HepG2 (cell line): ENCODE results near the gene TDG. TPM values are rescaled to one million over a fixed set of nuclear protein-coding genes. Genes with fewer than 3 reads are reported as not detected.

Experiments used
- ATAD3A ChIP-seq: sonication (generic); formaldehyde crosslinking; IDR thresholded peaks from 2 replicates; pipeline ENCODE4 v1.4.0; 2020; ENCODE audit warnings: missing genetic modification reagents
- CHCHD3 ChIP-seq: sonication (generic); formaldehyde crosslinking; IDR thresholded peaks from 2 replicates; pipeline ENCODE4 v1.8.0; 2022; ENCODE audit warnings: mild to moderate bottlenecking, missing genetic modification reagents, moderate library complexity
- CHD2 ChIP-seq: IDR thresholded peaks from 2 replicates; pipeline ENCODE4 v1.6.1; 2011; ENCODE audit warnings: low read depth, low read length, improper control_type of control experiment
- EZH2 ChIP-seq: conservative IDR thresholded peaks from 2 replicates; pipeline ENCODE4 v1.6.1; 2012; ENCODE audit warnings: mild to moderate bottlenecking, low read depth, low read length, moderate library complexity
- FOXO1 ChIP-seq: sonication (generic); formaldehyde crosslinking; IDR thresholded peaks from 2 replicates; pipeline ENCODE4 v1.4.0; 2020; ENCODE audit warnings: missing genetic modification reagents
- GTF3A ChIP-seq: sonication (generic); formaldehyde crosslinking; conservative IDR thresholded peaks from 2 replicates; pipeline ENCODE4 v1.4.0; 2020; ENCODE audit warnings: mild to moderate bottlenecking, missing genetic modification reagents
- KDM3A ChIP-seq: IDR thresholded peaks from 2 replicates; pipeline ENCODE4 v1.6.1; 2018; ENCODE audit warnings: low read depth, missing compliant biosample characterization
- MED1 ChIP-seq: sonication (generic); formaldehyde crosslinking; IDR thresholded peaks from 2 replicates; pipeline ENCODE4 v1.4.0; 2020; ENCODE audit warnings: missing genetic modification reagents
- NR2C2 ChIP-seq: sonication (generic); formaldehyde crosslinking; IDR thresholded peaks from 2 replicates; pipeline ENCODE4 v1.4.0; 2020; ENCODE audit warnings: missing genetic modification reagents, mild to moderate bottlenecking, moderate library complexity, borderline replicate concordance
- PCBP2 ChIP-seq: fragments of 200-400 bp; formaldehyde crosslinking; optimal IDR thresholded peaks from 2 replicates; pipeline ENCODE3; 2018; ENCODE audit warnings: low read length, low read depth; ENCODE audit not compliant: poor library complexity, severe bottlenecking
- SMAD3 ChIP-seq: sonication (generic); formaldehyde crosslinking; IDR thresholded peaks from 2 replicates; pipeline ENCODE4 v1.4.0; 2020; ENCODE audit warnings: missing genetic modification reagents
- TOE1 ChIP-seq: sonication (generic); formaldehyde crosslinking; IDR thresholded peaks from 2 replicates; pipeline ENCODE4 v1.4.0; 2020; ENCODE audit warnings: mild to moderate bottlenecking, missing genetic modification reagents
- TSC22D2 ChIP-seq: sonication (generic); formaldehyde crosslinking; IDR thresholded peaks from 2 replicates; pipeline ENCODE4 v1.5.1; 2020; ENCODE audit warnings: missing genetic modification reagents, mild to moderate bottlenecking, borderline replicate concordance
- ZBTB49 ChIP-seq: sonication (generic); formaldehyde crosslinking; IDR thresholded peaks from 2 replicates; pipeline ENCODE4 v1.4.0; 2020; ENCODE audit warnings: missing genetic modification reagents, borderline replicate concordance
- ZNF296 ChIP-seq: sonication (generic); formaldehyde crosslinking; conservative IDR thresholded peaks from 2 replicates; pipeline ENCODE4 v1.5.0; 2020; ENCODE audit warnings: mild to moderate bottlenecking, missing genetic modification reagents
- ZNF546 ChIP-seq: sonication (generic); formaldehyde crosslinking; conservative IDR thresholded peaks from 2 replicates; pipeline ENCODE4 v1.8.1; 2023; ENCODE audit warnings: mild to moderate bottlenecking, missing genetic modification reagents
- ZNF550 ChIP-seq: sonication (generic); formaldehyde crosslinking; IDR thresholded peaks from 2 replicates; pipeline ENCODE4 v1.4.0; 2020; ENCODE audit warnings: mild to moderate bottlenecking, missing genetic modification reagents, borderline replicate concordance
- ZNF687 ChIP-seq: sonication (generic); formaldehyde crosslinking; IDR thresholded peaks from 2 replicates; pipeline ENCODE4 v1.5.1; 2020; ENCODE audit warnings: mild to moderate bottlenecking, missing genetic modification reagents, moderate library complexity
- ZNF792 ChIP-seq: IDR thresholded peaks from 2 replicates; pipeline ENCODE4 v1.6.1; 2016
- ZNF83 ChIP-seq: sonication (generic); formaldehyde crosslinking; IDR thresholded peaks from 2 replicates; pipeline ENCODE4 v1.4.0; 2020; ENCODE audit warnings: missing genetic modification reagents, mild to moderate bottlenecking, borderline replicate concordance
- ZNF841 ChIP-seq: sonication (generic); formaldehyde crosslinking; IDR thresholded peaks from 2 replicates; pipeline ENCODE4 v1.8.1; 2023; ENCODE audit warnings: missing genetic modification reagents, borderline replicate concordance
- polyA plus RNA-seq, 8 experiments: library from polyadenylated mRNA; depleted of rRNA in 3 of 8; stranded (reverse) in 7 of 8; unstranded in 1 of 8; fragments of >200 nt; fragmentation: Illumina TruSeq in 4 of 8; extraction: Trizol in 4 of 8; gene quantifications; 2 replicates each; pipeline versions ENCODE4 v1.2.1 to v1.2.3, GENCODE V29; 2011 to 2016; ENCODE audit warnings: low read depth in 4 of 8, missing spikeins in 1 of 8, mixed read lengths in 1 of 8; ENCODE audit not compliant: insufficient read depth in 1 of 8
- total RNA-seq, 5 experiments: library from RNA; depleted of rRNA; stranded (reverse); fragments of >200 nt; fragmentation: Illumina TruSeq; extraction: Trizol; gene quantifications; 2 replicates each; pipeline ENCODE4 v1.2.3, GENCODE V29; 2016; ENCODE audit warnings: low read depth in 1 of 5
- TF ChIP-seq, protein P1 (sequence below): IDR thresholded peaks from 2 replicates; pipeline ENCODE4 v1.6.1; 2016; ENCODE audit warnings: missing compliant biosample characterization, missing genetic modification reagents, borderline replicate concordance

TDG gene
- total and polyA plus RNA-seq, 2 of the 13 experiments (the other 11 are each of a cell fraction or from before 2014, with no cell fraction given): 14.2 to 19.5 TPM

GRCh38 chr12:103930034-103930786 lies 35.5 kb upstream of the TDG start, which contains the start of gene HSP90B1 (continued):
- TF ChIP-seq ZNF550 (CRISPR knock-in tag) (no peak), CHCHD3 (CRISPR knock-in tag) (peak; percentile 84; the same call in 1 of the 2 replicates), ZNF296 (CRISPR knock-in tag) (no peak), CHD2 (peak; percentile 74), ZNF841 (0 out of 2 replicates have a peak, but pooled peaks have one; percentile 39), ZNF687 (CRISPR knock-in tag) (peak; percentile 86), GTF3A (CRISPR knock-in tag) (no peak), MED1 (CRISPR knock-in tag) (0 out of 2 replicates have a peak, but pooled peaks have one; percentile 32), ZNF83 (CRISPR knock-in tag) (no peak), EZH2 (no peak), SMAD3 (CRISPR knock-in tag) (no peak), ZNF792 (0 out of 2 replicates have a peak, but pooled peaks have one; percentile 45), NR2C2 (peak; percentile 99), PCBP2 (no peak), KDM3A (CRISPR knock-in tag) (no peak), TSC22D2 (CRISPR knock-in tag) (no peak; the same call in 1 of the 2 replicates), FOXO1 (CRISPR knock-in tag) (peak; percentile 47), TOE1 (CRISPR knock-in tag) (no peak), ZNF546 (CRISPR knock-in tag) (no peak), ATAD3A (no peak), ZBTB49 (no peak)
- TF ChIP-seq, protein P1, sequence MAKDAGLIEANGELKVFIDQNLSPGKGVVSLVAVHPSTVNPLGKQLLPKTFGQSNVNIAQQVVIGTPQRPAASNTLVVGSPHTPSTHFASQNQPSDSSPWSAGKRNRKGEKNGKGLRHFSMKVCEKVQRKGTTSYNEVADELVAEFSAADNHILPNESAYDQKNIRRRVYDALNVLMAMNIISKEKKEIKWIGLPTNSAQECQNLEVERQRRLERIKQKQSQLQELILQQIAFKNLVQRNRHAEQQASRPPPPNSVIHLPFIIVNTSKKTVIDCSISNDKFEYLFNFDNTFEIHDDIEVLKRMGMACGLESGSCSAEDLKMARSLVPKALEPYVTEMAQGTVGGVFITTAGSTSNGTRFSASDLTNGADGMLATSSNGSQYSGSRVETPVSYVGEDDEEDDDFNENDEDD: peak; percentile 91; the same call in 1 of the 2 replicates
